GM21576 (cell line): ENCODE measurements around the gene ALB.
A peak's percentile ranks its signal among the peaks of the same experiment; 100 is the strongest.

Experiments
- ATAC-seq: cut with Tn5 transposase; IDR thresholded peaks from one replicate; pipeline ENCODE4 v1.9.1; 2021; ENCODE audit warnings: mild to moderate bottlenecking, moderate library complexity; ENCODE audit not compliant: unreplicated experiment

The ALB gene

GRCh38 chr4:73429826-73430587 lies 25.9 kb downstream of the ALB start:
- no peak for ATAC-seq

GRCh38 chr4:73431813-73432168 lies 27.7 kb downstream of the ALB start:
- no peak for ATAC-seq

- ATAC-seq: no peak
Observed at GRCh38 chr4:73432169-73433000, 28.3 kb downstream of the ALB start.

- ATAC-seq: no peak
Observed at GRCh38 chr4:73433140-73433539, 29.1 kb downstream of the ALB start.

GRCh38 chr4:73434311-73434710 lies 30.2 kb downstream of the ALB start:
- ATAC-seq: no peak

GRCh38 chr4:73435984-73436383 lies 31.9 kb downstream of the ALB start, which contains the start of gene AFP:
TSS of gene AFP (plus strand) at chr4:73436221. CDS start at chr4:73436263, 42 bp downstream.
- no peak for ATAC-seq

- no peak for ATAC-seq
Observed at GRCh38 chr4:73436674-73437557, 32.8 kb downstream of the ALB start.

GRCh38 chr4:73437558-73437956 lies 33.5 kb downstream of the ALB start:
- ATAC-seq: no peak

- no peak for ATAC-seq
Observed at GRCh38 chr4:73438048-73438447, 34.0 kb downstream of the ALB start.

- ATAC-seq: no peak
Observed at GRCh38 chr4:73438582-73439215, 34.6 kb downstream of the ALB start.

- ATAC-seq: no peak
Observed at GRCh38 chr4:73439445-73439844, 35.4 kb downstream of the ALB start.

- no peak for ATAC-seq
Observed at GRCh38 chr4:73439991-73440390, 35.9 kb downstream of the ALB start.

GRCh38 chr4:73440653-73441052 lies 36.6 kb downstream of the ALB start:
- no peak for ATAC-seq

GRCh38 chr4:73442275-73442674 lies 38.2 kb downstream of the ALB start:
- ATAC-seq: no peak

GRCh38 chr4:73443224-73443623 lies 39.1 kb downstream of the ALB start:
- no peak for ATAC-seq

- no peak for ATAC-seq
Observed at GRCh38 chr4:73445383-73446335, 41.6 kb downstream of the ALB start.

- peak; percentile 99 for ATAC-seq
Observed at GRCh38 chr4:73446336-73446938, 42.4 kb downstream of the ALB start.

GRCh38 chr4:73447671-73448070 lies 43.6 kb downstream of the ALB start:
- ATAC-seq: no peak
